K562 (cell line): ENCODE measurements around the gene SCN7A.

Experiments
- MXI1 ChIP-seq: IDR thresholded peaks from 2 replicates; pipeline ENCODE4 v1.6.1; 2011; ENCODE audit warnings: low read depth, mild to moderate bottlenecking, improper control_type of control experiment, low read length
- SRSF9 ChIP-seq: fragments of 200-400 bp; formaldehyde crosslinking; IDR thresholded peaks from 2 replicates; pipeline ENCODE4 v1.6.1; 2017; ENCODE audit warnings: low read depth, low read length, borderline replicate concordance

- no peak for TF ChIP-seq SRSF9
- TF ChIP-seq MXI1, result no peak
These were observed 61.7 kb downstream of the SCN7A start for GRCh38 chr2:166432331-166432730.
